Nephron progenitor cell (in vitro differentiated cells): ENCODE data around the gene C16orf96.

Source experiments
- DNase-seq: peaks from one replicate; pipeline ENCODE4 v3.0.0; 2021
- H3K27ac Mint-ChIP-seq: 2 replicates; pipeline ENCODE4 v1.8.0; 2021; ENCODE audit warnings: mild to moderate bottlenecking, moderate library complexity, mixed read lengths
- H3K27me3 Mint-ChIP-seq: 2 replicates; pipeline ENCODE4 v1.8.0; 2021; ENCODE audit warnings: mild to moderate bottlenecking, low read depth, mixed read lengths; ENCODE audit not compliant: poor library complexity
- H3K36me3 Mint-ChIP-seq: 2 replicates; pipeline ENCODE4 v1.8.0; 2021; ENCODE audit warnings: low read depth, mixed read lengths
- H3K4me1 Mint-ChIP-seq: 2 replicates; pipeline ENCODE4 v1.8.0; 2021; ENCODE audit warnings: mixed read lengths
- H3K4me3 Mint-ChIP-seq: 2 replicates; pipeline ENCODE4 v1.8.0; 2021; ENCODE audit warnings: mild to moderate bottlenecking, moderate library complexity, mixed read lengths
- H3K9me3 Mint-ChIP-seq: 2 replicates; pipeline ENCODE4 v1.8.0; 2021; ENCODE audit warnings: mild to moderate bottlenecking, moderate library complexity, mixed read lengths
- TF ChIP-seq, protein P1 (sequence below): fragments of 200-600 bp; sonication (generic); IDR thresholded peaks from 2 replicates; pipeline ENCODE4 v1.5.0; 2021; ENCODE audit warnings: antibody characterized with exemption

C16orf96 gene

DNA sequence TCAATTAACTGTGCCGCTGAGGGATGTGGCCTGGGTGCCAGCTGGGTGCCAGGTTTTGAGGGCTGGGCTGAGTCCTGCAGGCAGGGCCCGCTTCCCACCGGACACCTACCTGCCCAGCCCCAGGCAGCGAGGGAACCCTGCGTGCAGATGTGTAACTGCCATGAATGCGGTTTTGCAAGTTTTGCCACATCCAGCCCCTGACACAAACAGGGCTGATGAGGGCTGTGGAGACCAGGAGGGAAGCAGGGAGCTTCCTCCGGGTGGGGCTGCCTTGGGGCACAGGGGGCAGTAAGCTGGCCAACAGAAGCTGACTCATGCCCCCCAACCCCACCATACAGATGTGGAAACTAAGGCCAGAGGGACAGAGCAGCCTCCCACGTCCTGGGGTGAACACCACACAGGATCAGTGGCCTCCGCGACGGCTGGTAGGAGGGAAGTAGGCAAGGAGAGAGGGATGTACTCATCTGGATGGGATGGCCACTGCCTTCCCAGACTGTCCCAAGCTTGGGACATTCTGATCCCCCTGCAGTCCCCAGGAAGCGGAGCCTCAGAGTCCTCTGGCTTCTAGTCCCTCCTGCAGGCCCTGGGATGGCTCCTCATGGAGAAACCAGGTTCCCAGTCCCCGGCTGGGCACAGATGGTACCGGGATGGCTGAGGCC lies 57.0 kb downstream of the C16orf96 start:
- TF ChIP-seq, protein P1, sequence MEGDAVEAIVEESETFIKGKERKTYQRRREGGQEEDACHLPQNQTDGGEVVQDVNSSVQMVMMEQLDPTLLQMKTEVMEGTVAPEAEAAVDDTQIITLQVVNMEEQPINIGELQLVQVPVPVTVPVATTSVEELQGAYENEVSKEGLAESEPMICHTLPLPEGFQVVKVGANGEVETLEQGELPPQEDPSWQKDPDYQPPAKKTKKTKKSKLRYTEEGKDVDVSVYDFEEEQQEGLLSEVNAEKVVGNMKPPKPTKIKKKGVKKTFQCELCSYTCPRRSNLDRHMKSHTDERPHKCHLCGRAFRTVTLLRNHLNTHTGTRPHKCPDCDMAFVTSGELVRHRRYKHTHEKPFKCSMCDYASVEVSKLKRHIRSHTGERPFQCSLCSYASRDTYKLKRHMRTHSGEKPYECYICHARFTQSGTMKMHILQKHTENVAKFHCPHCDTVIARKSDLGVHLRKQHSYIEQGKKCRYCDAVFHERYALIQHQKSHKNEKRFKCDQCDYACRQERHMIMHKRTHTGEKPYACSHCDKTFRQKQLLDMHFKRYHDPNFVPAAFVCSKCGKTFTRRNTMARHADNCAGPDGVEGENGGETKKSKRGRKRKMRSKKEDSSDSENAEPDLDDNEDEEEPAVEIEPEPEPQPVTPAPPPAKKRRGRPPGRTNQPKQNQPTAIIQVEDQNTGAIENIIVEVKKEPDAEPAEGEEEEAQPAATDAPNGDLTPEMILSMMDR: no peak
- H3K27ac Mint-ChIP-seq: no peak overlapping the region

DNA sequence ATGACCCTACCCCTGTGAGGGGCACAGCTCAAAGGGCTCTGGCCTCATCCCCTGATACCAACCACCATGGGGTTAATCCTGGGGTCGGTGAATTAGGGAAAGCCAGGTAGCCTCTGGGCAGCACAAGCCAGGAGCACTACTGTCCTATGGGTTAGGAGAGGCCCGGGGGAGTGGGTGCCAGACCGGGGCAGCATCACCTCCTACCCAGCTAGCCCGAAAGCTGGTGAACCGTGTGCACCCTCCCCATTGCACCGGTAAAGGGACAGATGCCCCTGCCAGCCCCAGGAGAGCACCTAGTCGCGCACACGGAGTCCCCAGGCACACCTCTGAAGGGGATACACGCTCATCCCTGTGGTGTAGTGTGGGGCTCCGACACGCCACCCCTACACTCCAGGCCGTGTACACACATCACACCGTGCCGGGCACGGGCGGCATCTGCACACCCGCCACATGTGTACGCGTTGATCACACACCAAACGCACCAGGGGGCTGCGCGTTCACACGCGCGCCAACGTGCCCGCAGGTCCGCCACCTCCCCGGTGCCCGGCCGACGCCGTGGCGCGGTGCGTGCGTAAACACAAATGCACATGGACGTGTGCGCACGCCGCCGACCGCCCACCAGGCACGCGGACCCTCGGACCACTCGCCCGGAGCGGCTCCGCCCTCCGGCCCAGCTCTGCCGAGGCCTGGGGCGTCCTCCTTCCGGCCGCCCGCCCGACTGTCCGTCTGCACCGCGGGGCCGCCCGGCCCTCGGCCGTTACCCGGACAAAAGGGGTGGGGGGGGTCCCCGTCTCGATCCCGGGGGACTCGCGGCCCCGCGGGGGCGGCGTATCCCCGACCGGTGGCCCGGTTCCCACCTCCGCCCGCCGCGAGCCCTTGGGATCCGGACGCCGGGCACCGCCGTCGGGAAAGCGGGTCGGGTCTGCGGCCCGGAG lies 57.8 kb downstream of the C16orf96 start:
- Mint-ChIP-seq H3K27me3 (no peaks in the 10 kb centered on the region), H3K27ac (no peak overlapping the region), H3K4me1 (peaks cover 47% of the 10 kb centered on the region), H3K9me3 (no peaks in the 10 kb centered on the region), H3K4me3 (peak overlapping the region; percentile 75), H3K36me3 (no peaks in the 10 kb centered on the region)
- TF ChIP-seq, protein P1: no peak
- DNase-seq: peak; percentile 72

More for the DNA sequence above, 57.0 kb downstream of the C16orf96 start:
- Mint-ChIP-seq H3K9me3 (no peaks in the 10 kb centered on the region), H3K27me3 (no peaks in the 10 kb centered on the region), H3K4me1 (peaks cover 39% of the 10 kb centered on the region), H3K4me3 (peak overlapping the region; percentile 75), H3K36me3 (no peaks in the 10 kb centered on the region)
- DNase-seq: no peak

DNA sequence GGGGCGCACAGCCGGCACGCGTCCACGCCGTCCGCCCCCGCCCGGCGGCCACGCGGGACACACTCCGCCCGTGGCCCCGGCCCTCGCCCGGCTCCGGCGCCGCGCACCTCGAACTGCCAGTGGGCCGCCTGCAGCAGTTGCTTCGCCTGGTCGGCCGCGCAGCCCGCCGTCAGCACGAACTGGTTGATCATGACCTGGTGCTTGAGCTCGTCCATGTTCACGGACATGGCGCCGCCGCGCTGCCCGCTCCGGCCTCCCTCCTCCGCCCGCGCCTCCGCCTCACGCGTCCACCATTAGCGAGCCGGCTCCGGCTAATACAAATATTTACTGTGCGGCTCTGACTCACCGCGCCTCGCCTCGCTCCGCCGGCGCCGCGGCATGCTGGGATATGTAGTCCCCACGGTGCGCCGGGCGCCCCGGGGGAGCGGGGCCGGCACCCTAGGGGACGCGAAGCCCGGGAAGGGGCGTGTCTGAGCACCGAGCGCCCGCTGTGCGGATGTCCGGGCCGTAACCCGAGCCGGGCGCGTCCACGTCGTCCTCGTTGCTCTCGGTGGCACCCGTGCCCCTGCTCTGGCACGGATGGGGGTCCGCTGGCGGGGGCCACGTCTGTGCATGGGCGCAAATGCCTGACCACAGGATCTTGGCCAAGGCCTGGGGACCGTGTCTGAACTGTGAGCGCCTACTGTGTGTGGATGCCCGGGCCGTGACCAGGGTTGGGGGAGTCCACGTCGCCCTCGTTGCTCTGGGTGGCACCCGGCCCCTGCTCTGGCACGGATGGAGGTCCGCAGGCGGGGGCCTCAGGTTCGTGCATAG lies 58.6 kb downstream of the C16orf96 start, which contains the start of gene UBALD1:
Gene UBALD1 (minus strand): TSS at position 318 of the 813 bp plus-strand sequence. CDS start 91 bp downstream, at position 227.
- H3K4me3 Mint-ChIP-seq: peak within 1 kb of the TSS; percentile 84
- H3K27ac Mint-ChIP-seq: peak within 1 kb of the TSS; percentile 48
- peak; percentile 85 for DNase-seq
- H3K27me3 Mint-ChIP-seq: no peaks in the 10 kb centered on the region
- TF ChIP-seq, protein P1: no peak
- peaks cover 48% of the 10 kb centered on the region for H3K4me1 Mint-ChIP-seq
- no peaks in the 10 kb centered on the region for H3K9me3 Mint-ChIP-seq
- H3K36me3 Mint-ChIP-seq: no peaks in the 10 kb centered on the region

DNA sequence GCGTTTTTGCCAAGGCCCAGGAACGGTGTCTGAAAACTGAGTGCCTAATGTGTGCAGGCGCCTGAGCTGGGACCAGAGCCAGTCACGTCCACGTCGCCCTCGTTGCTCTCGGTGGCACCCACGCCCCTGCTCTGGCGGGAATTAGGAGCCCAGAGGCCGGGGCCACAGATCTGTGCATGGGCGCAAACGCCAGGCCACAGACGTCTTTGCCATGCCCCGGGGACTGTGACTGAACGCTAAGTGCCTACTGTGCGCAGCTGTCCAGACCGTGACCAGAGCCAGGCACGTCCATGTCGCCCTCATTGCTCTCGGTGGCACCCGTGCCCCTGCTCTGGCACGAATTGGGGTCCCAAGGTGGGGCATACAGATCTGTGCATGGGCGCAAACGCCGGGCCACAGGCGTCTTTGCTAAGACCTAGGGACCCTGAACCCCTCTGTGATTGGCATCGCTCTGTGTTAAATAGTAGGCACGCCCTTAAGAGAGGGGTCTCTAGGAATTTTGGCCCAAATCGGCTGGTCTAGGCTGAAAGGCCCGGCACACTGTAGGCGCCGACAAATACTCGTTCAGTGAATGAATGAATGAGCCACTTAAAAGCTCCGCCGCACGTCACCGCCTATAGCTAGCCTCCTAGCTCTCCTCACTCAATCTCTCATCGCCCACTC lies 59.4 kb downstream of the C16orf96 start:
- Mint-ChIP-seq H3K27ac (peak overlapping the region; percentile 94), H3K36me3 (no peaks in the 10 kb centered on the region), H3K4me3 (peak overlapping the region; percentile 73), H3K4me1 (peaks cover 52% of the 10 kb centered on the region), H3K9me3 (no peaks in the 10 kb centered on the region), H3K27me3 (no peaks in the 10 kb centered on the region)
- DNase-seq: no peak
- TF ChIP-seq, protein P1: no peak

DNA sequence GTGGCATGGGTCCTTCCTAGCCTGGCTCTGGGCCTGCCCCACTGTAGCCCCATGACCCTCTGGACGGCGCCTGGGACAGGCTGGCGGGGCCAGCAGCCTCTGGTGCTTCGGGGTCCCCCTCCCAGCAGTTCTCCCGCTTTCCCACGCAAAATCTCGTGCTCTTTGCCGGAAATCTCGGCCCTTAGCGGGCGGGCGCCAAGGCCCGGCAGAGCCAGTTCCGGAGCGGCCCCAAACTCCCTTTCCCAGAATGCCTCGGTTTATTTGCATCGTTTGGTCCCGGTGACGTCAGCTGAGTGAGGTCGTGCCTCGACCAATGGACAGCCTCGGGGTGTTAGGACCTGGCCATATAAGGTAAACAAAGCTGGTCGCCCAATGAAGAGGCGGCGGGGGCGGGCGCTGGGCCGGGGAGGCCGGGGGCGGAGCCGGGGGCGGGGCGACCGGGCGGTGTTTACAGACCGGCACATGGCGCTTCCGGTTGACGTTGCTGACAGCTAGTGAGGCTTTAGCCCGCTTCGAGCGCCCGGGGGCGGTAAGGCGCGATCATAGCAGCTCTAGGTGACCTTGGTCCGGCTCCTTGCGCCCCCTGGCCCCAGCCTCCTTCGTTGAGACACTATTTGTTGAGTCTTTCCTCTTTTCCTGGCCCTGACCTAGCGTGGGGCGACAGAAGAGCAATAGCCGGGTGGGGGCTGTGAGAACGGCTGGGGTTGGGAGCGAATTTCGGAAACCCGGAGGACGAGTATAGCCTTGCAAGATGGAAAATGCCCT lies 60.1 kb downstream of the C16orf96 start:
- DNase-seq: peak; percentile 98
- no peaks in the 10 kb centered on the region for H3K27me3 Mint-ChIP-seq
- peak overlapping the region; percentile 87 for H3K4me3 Mint-ChIP-seq
- H3K36me3 Mint-ChIP-seq: no peaks in the 10 kb centered on the region
- H3K9me3 Mint-ChIP-seq: no peaks in the 10 kb centered on the region
- TF ChIP-seq, protein P1: peak; percentile 31
- H3K27ac Mint-ChIP-seq: peak overlapping the region; percentile 99
- peaks cover 51% of the 10 kb centered on the region for H3K4me1 Mint-ChIP-seq
